ENCODE data around the gene ARHGAP42. TPM values are rescaled to one million over a fixed set of nuclear protein-coding genes. Genes with fewer than 3 reads are reported as not detected.

ARHGAP42 gene
- total RNA-seq, 1 experiment from 2014 or later: 39.1 TPM

- DNase-seq: no peak
- Histone ChIP-seq H3K4ac (ENCODE audit: low read depth, low read length) (no peak overlapping the region), H3K4me2 (ENCODE audit: insufficient read depth, insufficient read length, low read length) (no peak overlapping the region), H2BK15ac (ENCODE audit: low read depth, low read length) (no peak overlapping the region), H3K23ac (ENCODE audit: insufficient read length, low read depth, low read length) (no peak overlapping the region), H3K9me3 (ENCODE audit: control insufficient read depth, low read depth, low read length) (no peaks in the 10 kb centered on the region), H3K14ac (ENCODE audit: insufficient read depth, low read length) (no peak overlapping the region), H3K27ac (ENCODE audit: insufficient read length, low read depth, low read length) (no peak overlapping the region), H4K8ac (replicated peaks; ENCODE audit: insufficient read length, low read depth, low read length) (no peak overlapping the region), H3K4me1 (ENCODE audit: insufficient read depth, low read length) (no peaks in the 10 kb centered on the region), H4K5ac (ENCODE audit: insufficient read length, low read depth, low read length) (no peak overlapping the region), H3K9ac (ENCODE audit: extremely low read depth, insufficient read length, low read length) (no peak overlapping the region), H3K23me2 (ENCODE audit: insufficient read length, low read depth, low read length, poor library complexity, severe bottlenecking) (no peaks in the 10 kb centered on the region), H4K91ac (ENCODE audit: insufficient read length, low read depth, low read length) (no peak overlapping the region), H4K20me1 (ENCODE audit: control insufficient read depth, insufficient read depth, insufficient read length) (no peaks in the 10 kb centered on the region), H2AK5ac (ENCODE audit: insufficient read length, low read length) (no peak overlapping the region), H3T11ph (ENCODE audit: low read length) (no peak overlapping the region), H2BK5ac (ENCODE audit: insufficient read length, low read length) (no peak overlapping the region), H2BK120ac (ENCODE audit: low read depth, low read length, poor library complexity, severe bottlenecking) (no peak overlapping the region), H3K18ac (ENCODE audit: insufficient read length, low read depth, low read length) (no peak overlapping the region), H2BK20ac (ENCODE audit: low read depth, low read length, poor library complexity, severe bottlenecking) (no peak overlapping the region), H3K56ac (ENCODE audit: insufficient read length, low read depth, low read length) (no peak overlapping the region), H2AFZ (ENCODE audit: low read length) (no peak overlapping the region), H3K79me2 (ENCODE audit: insufficient read depth, low read length) (no peaks in the 10 kb centered on the region), H3K27me3 (ENCODE audit: insufficient read depth, low read length) (no peaks in the 10 kb centered on the region), H3K79me1 (ENCODE audit: insufficient read depth, low read depth, low read length, poor library complexity, severe bottlenecking) (no peaks in the 10 kb centered on the region), H2BK12ac (ENCODE audit: insufficient read length, low read depth, low read length) (no peak overlapping the region)
- Mint-ChIP-seq H3K4me1 (peaks cover 0 to 10% of the 10 kb centered on the region in 2 experiments; a peak in 2 of 4 replicates), H3K36me3 (ENCODE audit: insufficient read depth in 1 of 3, low read depth in 3 of 3) (no peaks in the 10 kb centered on the region), H3K27me3 (ENCODE audit: low read depth) (no peaks in the 10 kb centered on the region), H3K4me3 (no peak overlapping the region), H3K27ac (no peak overlapping the region), H3K9me3 (no peaks in the 10 kb centered on the region; a peak in 1 of 5 replicates)
- no CpG with 5 or more reads among the region's 1 CpG for WGBS (ENCODE audit: extremely low coverage, insufficient read length, low lambda C conversion rate)
- TF ChIP-seq, protein P1, sequence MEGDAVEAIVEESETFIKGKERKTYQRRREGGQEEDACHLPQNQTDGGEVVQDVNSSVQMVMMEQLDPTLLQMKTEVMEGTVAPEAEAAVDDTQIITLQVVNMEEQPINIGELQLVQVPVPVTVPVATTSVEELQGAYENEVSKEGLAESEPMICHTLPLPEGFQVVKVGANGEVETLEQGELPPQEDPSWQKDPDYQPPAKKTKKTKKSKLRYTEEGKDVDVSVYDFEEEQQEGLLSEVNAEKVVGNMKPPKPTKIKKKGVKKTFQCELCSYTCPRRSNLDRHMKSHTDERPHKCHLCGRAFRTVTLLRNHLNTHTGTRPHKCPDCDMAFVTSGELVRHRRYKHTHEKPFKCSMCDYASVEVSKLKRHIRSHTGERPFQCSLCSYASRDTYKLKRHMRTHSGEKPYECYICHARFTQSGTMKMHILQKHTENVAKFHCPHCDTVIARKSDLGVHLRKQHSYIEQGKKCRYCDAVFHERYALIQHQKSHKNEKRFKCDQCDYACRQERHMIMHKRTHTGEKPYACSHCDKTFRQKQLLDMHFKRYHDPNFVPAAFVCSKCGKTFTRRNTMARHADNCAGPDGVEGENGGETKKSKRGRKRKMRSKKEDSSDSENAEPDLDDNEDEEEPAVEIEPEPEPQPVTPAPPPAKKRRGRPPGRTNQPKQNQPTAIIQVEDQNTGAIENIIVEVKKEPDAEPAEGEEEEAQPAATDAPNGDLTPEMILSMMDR (conservative IDR thresholded peaks at IDR 0.05): no peak
Measured at GRCh38 chr11:100892886-100893285, 205.8 kb downstream of the ARHGAP42 start.

All from H9 (cell line).